C4-2B (cell line): ENCODE measurements around the gene OAT.
A peak's percentile ranks its signal among the peaks of the same experiment; 100 is the strongest.

Source experiments
- H3K27ac ChIP-seq: fragments of 450-650 bp; 2 replicates; pipeline ENCODE4 v1.5.1; 2017
- ZFX ChIP-seq: fragments of 450-650 bp; IDR thresholded peaks from 2 replicates; pipeline ENCODE4 v1.6.1; 2017
- TF ChIP-seq, protein P1 (sequence below): fragments of 450-650 bp; conservative IDR thresholded peaks from 2 replicates; pipeline ENCODE4 v1.5.1; 2017; ENCODE audit warnings: mild to moderate bottlenecking

The OAT gene

GRCh38 chr10:124392626-124393342 lies 25.9 kb downstream of the OAT start:
- TF ChIP-seq, protein P1, sequence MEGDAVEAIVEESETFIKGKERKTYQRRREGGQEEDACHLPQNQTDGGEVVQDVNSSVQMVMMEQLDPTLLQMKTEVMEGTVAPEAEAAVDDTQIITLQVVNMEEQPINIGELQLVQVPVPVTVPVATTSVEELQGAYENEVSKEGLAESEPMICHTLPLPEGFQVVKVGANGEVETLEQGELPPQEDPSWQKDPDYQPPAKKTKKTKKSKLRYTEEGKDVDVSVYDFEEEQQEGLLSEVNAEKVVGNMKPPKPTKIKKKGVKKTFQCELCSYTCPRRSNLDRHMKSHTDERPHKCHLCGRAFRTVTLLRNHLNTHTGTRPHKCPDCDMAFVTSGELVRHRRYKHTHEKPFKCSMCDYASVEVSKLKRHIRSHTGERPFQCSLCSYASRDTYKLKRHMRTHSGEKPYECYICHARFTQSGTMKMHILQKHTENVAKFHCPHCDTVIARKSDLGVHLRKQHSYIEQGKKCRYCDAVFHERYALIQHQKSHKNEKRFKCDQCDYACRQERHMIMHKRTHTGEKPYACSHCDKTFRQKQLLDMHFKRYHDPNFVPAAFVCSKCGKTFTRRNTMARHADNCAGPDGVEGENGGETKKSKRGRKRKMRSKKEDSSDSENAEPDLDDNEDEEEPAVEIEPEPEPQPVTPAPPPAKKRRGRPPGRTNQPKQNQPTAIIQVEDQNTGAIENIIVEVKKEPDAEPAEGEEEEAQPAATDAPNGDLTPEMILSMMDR = no peak
- TF ChIP-seq ZFX = no peak

GRCh38 chr10:124390471-124391187 lies 28.1 kb downstream of the OAT start:
- no peak overlapping the region for H3K27ac ChIP-seq
- TF ChIP-seq, protein P1 = no peak
- TF ChIP-seq ZFX = no peak

More at GRCh38 chr10:124392626-124393342, 25.9 kb downstream of the OAT start:
- H3K27ac ChIP-seq = no peak overlapping the region

GRCh38 chr10:124389613-124390361 lies 28.9 kb downstream of the OAT start:
- TF ChIP-seq, protein P1 = peak; percentile 64
- TF ChIP-seq ZFX = no peak
- H3K27ac ChIP-seq = peak overlapping the region; percentile 43

GRCh38 chr10:124388823-124389612 lies 29.7 kb downstream of the OAT start:
- peak; percentile 48; the same call in 1 of the 2 replicates for TF ChIP-seq ZFX
- TF ChIP-seq, protein P1 = peak; percentile 99
- H3K27ac ChIP-seq = peak overlapping the region; percentile 43

DNA sequence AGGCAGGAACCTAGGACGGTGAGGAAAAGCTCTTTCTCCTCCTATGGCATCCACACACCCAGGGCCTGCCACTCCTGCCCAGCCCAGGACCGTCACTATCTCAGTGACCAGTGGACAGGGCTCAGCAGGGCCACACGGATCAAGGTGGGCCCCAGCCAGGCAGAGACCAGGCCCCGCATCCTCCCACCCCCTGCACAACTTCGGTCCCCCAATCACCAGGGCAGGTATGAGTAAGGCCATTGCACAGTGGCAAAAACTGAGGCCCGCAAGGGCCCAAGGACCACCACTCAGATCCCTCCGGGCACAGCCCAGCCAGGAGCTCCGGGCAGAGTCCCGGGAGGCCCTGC lies 30.3 kb downstream of the OAT start:
- TF ChIP-seq, protein P1 = no peak
- no peak for TF ChIP-seq ZFX
- no peak overlapping the region; the same call in 1 of the 2 replicates for H3K27ac ChIP-seq

DNA sequence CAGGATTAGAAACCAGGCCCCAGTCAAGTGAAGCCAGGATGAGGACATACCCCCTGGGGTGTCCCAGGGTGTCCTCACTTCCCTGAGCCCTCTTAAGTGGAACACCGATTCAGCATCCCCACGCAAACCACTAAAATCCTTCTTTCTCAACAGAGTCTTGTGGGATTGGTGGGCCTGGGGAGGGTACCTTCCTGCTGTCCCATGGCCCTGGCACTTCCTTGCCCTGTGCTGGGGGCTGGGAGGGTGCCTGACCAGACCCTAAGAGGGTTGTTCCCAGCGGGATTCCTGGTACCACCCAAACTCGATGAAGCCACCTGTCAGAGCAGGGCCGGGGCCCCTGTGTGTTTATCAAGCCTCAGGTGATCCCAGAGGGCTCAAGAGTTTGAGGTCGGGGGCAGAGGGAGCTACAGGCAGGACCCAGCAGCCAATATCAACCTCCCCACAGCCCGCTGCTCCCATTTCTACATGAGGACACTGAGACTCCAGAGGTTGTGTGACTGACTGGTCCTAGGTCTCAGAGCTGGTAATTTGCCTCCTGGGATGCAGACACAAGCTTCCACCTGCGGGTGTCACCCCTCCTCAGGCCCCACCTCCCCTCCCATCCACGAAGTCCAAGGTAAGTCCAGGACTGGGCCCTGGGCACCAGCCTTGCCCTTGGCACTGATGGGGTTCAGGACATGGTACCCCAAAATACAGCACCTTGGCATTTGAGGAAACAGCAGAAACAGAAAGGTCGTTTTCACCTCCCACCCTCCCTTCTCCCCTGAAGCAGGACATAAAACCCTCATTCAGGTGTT lies 31.4 kb downstream of the OAT start:
- no peak overlapping the region for H3K27ac ChIP-seq
- TF ChIP-seq ZFX = no peak
- TF ChIP-seq, protein P1 = no peak
